C4-2B (cell line): Measurements from ENCODE around the gene RWDD4.
A peak's percentile ranks its signal among the peaks of the same experiment; 100 is the strongest.

Experiments
- H3K27ac ChIP-seq: fragments of 450-650 bp; 2 replicates; pipeline ENCODE4 v1.5.1; 2017
- CTCF ChIP-seq: fragments of 450-650 bp; conservative IDR thresholded peaks from 2 replicates; pipeline ENCODE4 v1.5.1; 2017; ENCODE audit warnings: mild to moderate bottlenecking
- ZFX ChIP-seq: fragments of 450-650 bp; IDR thresholded peaks from 2 replicates; pipeline ENCODE4 v1.6.1; 2017

RWDD4 gene

GRCh38 chr4:183626168-183626567, 32.8 kb downstream of the RWDD4 start:
- H3K27ac ChIP-seq = peak overlapping the region; percentile 43
- no peak for TF ChIP-seq CTCF
- no peak for TF ChIP-seq ZFX

- no peak overlapping the region for H3K27ac ChIP-seq
- no peak for TF ChIP-seq ZFX
- TF ChIP-seq CTCF = no peak
Observed at GRCh38 chr4:183624548-183624947, 34.4 kb downstream of the RWDD4 start.

- no peak for TF ChIP-seq ZFX
- TF ChIP-seq CTCF = no peak
- H3K27ac ChIP-seq = no peak overlapping the region
Observed at GRCh38 chr4:183621875-183622274, 37.1 kb downstream of the RWDD4 start.

- H3K27ac ChIP-seq = no peak overlapping the region
- TF ChIP-seq ZFX (no peak), CTCF (no peak)
Observed at GRCh38 chr4:183620421-183620820, 38.6 kb downstream of the RWDD4 start.

- TF ChIP-seq ZFX (no peak), CTCF (no peak)
- H3K27ac ChIP-seq = no peak overlapping the region
Observed at GRCh38 chr4:183618681-183619080, 40.3 kb downstream of the RWDD4 start.

- no peak for TF ChIP-seq CTCF
- TF ChIP-seq ZFX = no peak
- H3K27ac ChIP-seq = no peak overlapping the region
Observed at GRCh38 chr4:183617075-183617474, 41.9 kb downstream of the RWDD4 start.

GRCh38 chr4:183612329-183613250, 46.4 kb downstream of the RWDD4 start:
- H3K27ac ChIP-seq = no peak overlapping the region
- no peak for TF ChIP-seq ZFX
- no peak for TF ChIP-seq CTCF
